NCI-H2029 treated with DMSO at 0.1 percent for 48 hours (cell line): ENCODE measurements around the gene STAB2.

ENCODE experiments used
- DNase-seq: peaks from one replicate; lab custom pipeline; 2025; lab: John Stamatoyannopoulos, UW

STAB2 gene

GRCh38 chr12:103783744-103784664 lies 196.9 kb downstream of the STAB2 start:
- no peak for DNase-seq

- DNase-seq, result no peak
These were observed 198.4 kb downstream of the STAB2 start for GRCh38 chr12:103785243-103786031.

- DNase-seq, result no peak
These were observed 199.1 kb downstream of the STAB2 start for GRCh38 chr12:103786201-103786600.

- DNase-seq, result no peak
These were observed 204.4 kb downstream of the STAB2 start for GRCh38 chr12:103791350-103791920.

GRCh38 chr12:103793046-103793445 lies 206.0 kb downstream of the STAB2 start:
- no peak for DNase-seq

GRCh38 chr12:103793512-103794045 lies 206.5 kb downstream of the STAB2 start:
- DNase-seq, result no peak

- DNase-seq, result no peak
These were observed 207.5 kb downstream of the STAB2 start for GRCh38 chr12:103794309-103795213.

- DNase-seq, result no peak
These were observed 211.5 kb downstream of the STAB2 start for GRCh38 chr12:103798586-103798985.

- no peak for DNase-seq
These were observed 212.4 kb downstream of the STAB2 start for GRCh38 chr12:103799504-103799856.

GRCh38 chr12:103799857-103800771 lies 213.0 kb downstream of the STAB2 start:
- DNase-seq, result peak; percentile 95

GRCh38 chr12:103801709-103802585 lies 214.9 kb downstream of the STAB2 start:
- no peak for DNase-seq

GRCh38 chr12:103802586-103802886 lies 215.5 kb downstream of the STAB2 start:
- no peak for DNase-seq

- no peak for DNase-seq
These were observed 216.8 kb downstream of the STAB2 start for GRCh38 chr12:103803847-103804246.

GRCh38 chr12:103805655-103806360 lies 218.7 kb downstream of the STAB2 start:
- no peak for DNase-seq

GRCh38 chr12:103806803-103807202 lies 219.7 kb downstream of the STAB2 start:
- no peak for DNase-seq

GRCh38 chr12:103807561-103808238 lies 220.6 kb downstream of the STAB2 start:
- no peak for DNase-seq

GRCh38 chr12:103808239-103808880 lies 221.3 kb downstream of the STAB2 start:
- no peak for DNase-seq

- DNase-seq, result no peak
These were observed 222.1 kb downstream of the STAB2 start for GRCh38 chr12:103809154-103809553.
